ENCODE results near the gene COQ2. TPM values are rescaled to one million over a fixed set of nuclear protein-coding genes. Genes with fewer than 3 reads are reported as not detected.

Gene COQ2
- total and polyA plus RNA-seq, 2 experiments from 2014 or later: 21.1 to 25.3 TPM

GRCh38 chr4:83228231-83228630, 56.4 kb downstream of the COQ2 start:
- Mint-ChIP-seq H3K27ac (no peak overlapping the region), H3K9me3 (no peaks in the 10 kb centered on the region)

More at GRCh38 chr4:83228231-83228630, 56.4 kb downstream of the COQ2 start:
- Histone ChIP-seq H2AFZ (no peak overlapping the region), H3K4me2 (no peak overlapping the region), H3K4me1 (ENCODE audit: insufficient read depth) (no peaks in the 10 kb centered on the region), H3K9me2 (ENCODE audit: insufficient read depth) (0 out of 2 replicates have a peak, but pooled peaks cover 5% of the 10 kb centered on the region), H3K27me3 (ENCODE audit: insufficient read depth) (no peaks in the 10 kb centered on the region), H3K27ac (ENCODE audit: low read depth) (no peak overlapping the region), H3K79me2 (replicated peaks; ENCODE audit: insufficient read depth) (no peaks in the 10 kb centered on the region), H3K36me3 (ENCODE audit: insufficient read depth) (no peaks in the 10 kb centered on the region), H4K20me1 (replicated peaks; ENCODE audit: insufficient read depth) (no peaks in the 10 kb centered on the region), H3K4me3 (no peak overlapping the region), H3F3A (replicated peaks; ENCODE audit: low read depth) (no peaks in the 10 kb centered on the region)
- H3K27me3 Mint-ChIP-seq (ENCODE audit: insufficient read depth, low read depth, poor library complexity): no peaks in the 10 kb centered on the region
- ATAC-seq (no peak), DNase-seq (ENCODE audit: low spot score) (no peak)
- H3K4me1 Mint-ChIP-seq: no peaks in the 10 kb centered on the region
- no peak for TF ChIP-seq CREB1 (CRISPR knock-in tag; IDR thresholded peaks at IDR 0.05; ENCODE audit: low read depth)
- no peak for TF ChIP-seq ETS1 (IDR thresholded peaks at IDR 0.05)
- no peak for TF ChIP-seq STAT1 (IDR thresholded peaks at IDR 0.05; ENCODE audit: unreplicated experiment)
- no peak for TF ChIP-seq CTCF (conservative IDR thresholded peaks at IDR 0.05; ENCODE audit: low read depth in 2 of 2)
- no peak for TF ChIP-seq ZNF331 (CRISPR knock-in tag; IDR thresholded peaks at IDR 0.05; ENCODE audit: low read depth)
- TF ChIP-seq REST (IDR thresholded peaks at IDR 0.05; ENCODE audit: unreplicated experiment): no peak
- TF ChIP-seq POLR2AphosphoS5 (IDR thresholded peaks at IDR 0.05; ENCODE audit: low read depth): no peak
- TF ChIP-seq EZH2 (IDR thresholded peaks at IDR 0.05; ENCODE audit: low read depth, unreplicated experiment): no peak
- no peak for TF ChIP-seq JUNB (IDR thresholded peaks at IDR 0.05; ENCODE audit: unreplicated experiment)
- no peak for TF ChIP-seq ZNF462 (CRISPR knock-in tag; IDR thresholded peaks at IDR 0.05)
- no peak for TF ChIP-seq ZNF114 (CRISPR knock-in tag; IDR thresholded peaks at IDR 0.05)
- TF ChIP-seq EZH2phosphoT487 (IDR thresholded peaks at IDR 0.05; ENCODE audit: unreplicated experiment): no peak
- no peak for TF ChIP-seq NANOG (IDR thresholded peaks at IDR 0.05; ENCODE audit: borderline replicate concordance)
- H3K4me3 Mint-ChIP-seq: no peak overlapping the region
- no peaks in the 10 kb centered on the region for H3K36me3 Mint-ChIP-seq (ENCODE audit: low read depth)
